Fibroblast of lung (primary cell): ENCODE measurements around the gene BABAM2. TPM values are rescaled to one million over a fixed set of nuclear protein-coding genes. Genes with fewer than 3 reads are reported as not detected.
A peak's percentile ranks its signal among the peaks of the same experiment; 100 is the strongest.

Source experiments
- DNase-seq, 2 donors: peaks; one replicate each; pipeline versions ENCODE4 v3.0.0 to v3.0.0-alpha.2; 2010; ENCODE audit warnings: low read depth in 2 of 2
- H2AFZ ChIP-seq: 2 replicates; pipeline ENCODE4 v1.5.1; 2012; ENCODE audit warnings: low read length, control low read depth, inconsistent platforms
- H3K27ac ChIP-seq: 2 replicates; pipeline ENCODE4 v1.5.1; 2011; ENCODE audit warnings: low read length, control low read depth; ENCODE audit not compliant: insufficient read depth
- H3K27me3 ChIP-seq: 2 replicates; pipeline ENCODE4 v1.5.1; 2011; ENCODE audit warnings: mild to moderate bottlenecking, low read length; ENCODE audit not compliant: control insufficient read depth, insufficient read depth
- H3K36me3 ChIP-seq: 2 replicates; pipeline ENCODE4 v1.5.1; 2011; ENCODE audit warnings: low read length; ENCODE audit not compliant: control insufficient read depth, insufficient read depth
- H3K4me1 ChIP-seq: 2 replicates; pipeline ENCODE4 v1.5.1; 2011; ENCODE audit warnings: low read length; ENCODE audit not compliant: control insufficient read depth, insufficient read depth; ENCODE audit errors: extremely low read depth
- H3K4me2 ChIP-seq: 2 replicates; pipeline ENCODE4 v1.5.1; 2011; ENCODE audit warnings: low read length, control low read depth; ENCODE audit not compliant: insufficient read depth; ENCODE audit errors: extremely low read depth
- H3K4me3 ChIP-seq, 4 experiments: fragments of 200-600 bp in 1 of 4; sonication (generic) in 1 of 4; replicated peaks in 1 of 4; 2 replicates each; pipeline ENCODE4 v1.5.1; 2011 to 2016; ENCODE audit warnings: low read length in 4 of 4, low read depth in 3 of 4, mild to moderate bottlenecking in 3 of 4, control low read depth in 2 of 4, inconsistent platforms in 1 of 4, mixed read lengths in 1 of 4; ENCODE audit not compliant: insufficient read depth in 1 of 4; ENCODE audit errors: control extremely low read depth in 1 of 4
- H3K79me2 ChIP-seq: 2 replicates; pipeline ENCODE4 v1.5.1; 2012; ENCODE audit warnings: mild to moderate bottlenecking, low read length, inconsistent platforms; ENCODE audit not compliant: control insufficient read depth, insufficient read depth
- H3K9ac ChIP-seq: 2 replicates; pipeline ENCODE4 v1.5.1; 2011; ENCODE audit warnings: mild to moderate bottlenecking, low read length, control low read depth; ENCODE audit not compliant: insufficient read depth
- H3K9me3 ChIP-seq: 2 replicates; pipeline ENCODE4 v1.5.1; 2012; ENCODE audit warnings: low read depth, low read length; ENCODE audit not compliant: control insufficient read depth, insufficient read depth
- H4K20me1 ChIP-seq: 2 replicates; pipeline ENCODE4 v1.5.1; 2011; ENCODE audit warnings: low read length; ENCODE audit not compliant: control insufficient read depth, insufficient read depth; ENCODE audit errors: extremely low read depth
- EZH2 ChIP-seq: IDR thresholded peaks from 2 replicates; pipeline ENCODE4 v1.5.1; 2012; ENCODE audit warnings: low read length, control low read depth, mild to moderate bottlenecking; ENCODE audit errors: missing control alignments
- polyA plus RNA-seq, 2 donors: library from polyadenylated mRNA; depleted of rRNA in 1 of 2; stranded (reverse) in 1 of 2; unstranded in 1 of 2; fragments of >200 nt; gene quantifications; 2 replicates each; pipeline ENCODE4 v1.2.1, GENCODE V29; 2011 to 2012; ENCODE audit warnings: missing spikeins in 1 of 2
- total RNA-seq: library from RNA; depleted of rRNA; stranded (reverse); fragments of >200 nt; gene quantifications from 2 replicates; pipeline ENCODE4 v1.2.1, GENCODE V29; 2014
- TF ChIP-seq, protein P1 (sequence below), 2 donors: IDR thresholded peaks in 1 of 2; conservative IDR thresholded peaks in 1 of 2; 1 replicate in 1 of 2; 2 replicates in 1 of 2; pipeline ENCODE4 v1.5.1; 2011 to 2012; ENCODE audit warnings: low read length in 2 of 2, control low read depth in 1 of 2, inconsistent platforms in 1 of 2, low read depth in 1 of 2, mild to moderate bottlenecking in 1 of 2

BABAM2 gene
- total and polyA plus RNA-seq, 2 donors (not counting 1 experiment from before 2014, with no cell fraction given) = 25.6 to 33.4 TPM

DNA sequence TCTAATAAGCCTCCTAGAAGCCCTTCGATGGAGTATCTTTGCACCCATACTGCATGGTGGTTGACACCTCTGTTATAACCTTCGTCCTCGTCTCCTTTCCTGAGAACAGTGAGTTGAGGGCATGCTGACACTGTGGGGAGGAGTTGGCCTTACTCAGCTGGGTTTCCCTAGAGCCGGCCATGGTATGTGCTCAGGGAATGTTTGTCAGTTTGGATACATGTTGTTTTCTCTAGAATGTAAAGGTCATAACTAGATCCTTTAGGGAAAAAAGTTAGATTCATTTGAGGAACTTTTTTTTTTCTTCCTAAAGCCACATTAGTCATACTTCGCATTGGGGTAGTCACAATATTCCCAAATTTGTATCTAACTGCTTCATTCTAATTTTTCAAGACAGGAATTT is 396.1 kb downstream of the BABAM2 start:
- DNase-seq = peak; percentile 51 to 86
- TF ChIP-seq, protein P1, sequence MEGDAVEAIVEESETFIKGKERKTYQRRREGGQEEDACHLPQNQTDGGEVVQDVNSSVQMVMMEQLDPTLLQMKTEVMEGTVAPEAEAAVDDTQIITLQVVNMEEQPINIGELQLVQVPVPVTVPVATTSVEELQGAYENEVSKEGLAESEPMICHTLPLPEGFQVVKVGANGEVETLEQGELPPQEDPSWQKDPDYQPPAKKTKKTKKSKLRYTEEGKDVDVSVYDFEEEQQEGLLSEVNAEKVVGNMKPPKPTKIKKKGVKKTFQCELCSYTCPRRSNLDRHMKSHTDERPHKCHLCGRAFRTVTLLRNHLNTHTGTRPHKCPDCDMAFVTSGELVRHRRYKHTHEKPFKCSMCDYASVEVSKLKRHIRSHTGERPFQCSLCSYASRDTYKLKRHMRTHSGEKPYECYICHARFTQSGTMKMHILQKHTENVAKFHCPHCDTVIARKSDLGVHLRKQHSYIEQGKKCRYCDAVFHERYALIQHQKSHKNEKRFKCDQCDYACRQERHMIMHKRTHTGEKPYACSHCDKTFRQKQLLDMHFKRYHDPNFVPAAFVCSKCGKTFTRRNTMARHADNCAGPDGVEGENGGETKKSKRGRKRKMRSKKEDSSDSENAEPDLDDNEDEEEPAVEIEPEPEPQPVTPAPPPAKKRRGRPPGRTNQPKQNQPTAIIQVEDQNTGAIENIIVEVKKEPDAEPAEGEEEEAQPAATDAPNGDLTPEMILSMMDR (conservative IDR thresholded peaks at IDR 0.05 in 1 of 2, IDR thresholded peaks at IDR 0.05 in 1 of 2; ENCODE audit: low read depth in 1 of 2, low read length in 2 of 2) = no peak
- TF ChIP-seq EZH2 = no peak
- H3K79me2 ChIP-seq = no peaks in the 10 kb centered on the region
- H3K36me3 ChIP-seq = no peaks in the 10 kb centered on the region
- H3K4me1 ChIP-seq = peaks cover 16% of the 10 kb centered on the region
- no peak overlapping the region for H3K4me3 ChIP-seq
- no peaks in the 10 kb centered on the region for H3K9me3 ChIP-seq
- H3K9ac ChIP-seq = no peak overlapping the region
- no peaks in the 10 kb centered on the region for H4K20me1 ChIP-seq
- no peaks in the 10 kb centered on the region for H3K27me3 ChIP-seq
- peak overlapping the region; percentile 28 for H3K4me2 ChIP-seq
- H3K27ac ChIP-seq = peak overlapping the region; percentile 66
- H2AFZ ChIP-seq = no peak overlapping the region

DNA sequence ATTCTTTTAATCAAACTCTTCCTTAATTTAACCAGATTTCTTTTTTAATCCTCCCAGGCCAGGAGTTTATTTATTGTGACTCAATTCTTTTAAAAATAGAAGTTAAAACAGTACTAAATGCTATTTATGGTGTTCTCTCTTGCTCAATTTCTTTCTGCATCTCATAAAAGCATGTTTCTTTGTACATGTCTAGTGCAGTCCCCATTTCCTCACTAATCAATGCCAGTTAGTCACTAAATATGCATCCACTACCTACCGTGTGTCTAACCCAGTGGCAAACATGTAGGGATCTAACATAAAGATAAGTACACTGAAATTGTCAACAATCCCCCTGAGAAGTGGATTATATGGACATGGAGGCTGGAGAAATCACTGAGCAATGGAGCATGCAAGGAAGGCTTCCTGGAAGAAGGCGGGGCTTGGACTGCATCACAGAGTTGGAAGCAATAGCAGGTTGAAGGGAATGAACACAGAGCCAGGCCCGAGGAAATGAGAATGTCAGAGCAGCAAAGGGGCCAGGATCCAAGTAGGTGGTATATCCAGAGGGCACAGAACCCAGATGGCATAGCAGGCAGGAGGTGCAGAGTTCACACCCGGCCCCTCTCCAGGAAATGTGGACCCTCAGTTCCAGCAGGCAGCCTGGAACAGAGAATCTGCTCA is 396.9 kb downstream of the BABAM2 start:
- H3K4me3 ChIP-seq = no peak overlapping the region

DNA sequence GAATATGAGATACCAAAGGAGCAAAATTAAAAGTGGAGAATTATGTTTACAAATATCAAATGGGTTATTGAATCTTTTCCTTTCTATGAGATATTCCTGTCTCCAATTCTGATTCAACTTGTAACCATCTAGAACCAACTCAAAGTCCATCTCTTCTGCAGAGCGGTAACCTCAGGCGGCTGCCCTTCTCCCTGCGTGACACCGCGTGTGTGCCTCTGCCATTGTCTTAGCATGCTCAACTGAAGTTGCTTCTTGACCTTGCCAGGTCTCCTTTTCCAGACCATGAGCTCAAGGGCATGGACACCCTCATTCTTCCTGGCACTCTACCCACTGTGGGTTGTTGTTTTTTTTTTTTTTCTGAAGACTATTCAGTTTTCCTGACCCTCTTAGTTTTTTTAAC is 398.1 kb downstream of the BABAM2 start:
- Histone ChIP-seq H3K27me3 (no peaks in the 10 kb centered on the region), H3K9me3 (no peaks in the 10 kb centered on the region), H3K4me2 (no peak overlapping the region), H3K4me3 (no peak overlapping the region), H3K4me1 (peaks cover 28% of the 10 kb centered on the region), H3K36me3 (no peaks in the 10 kb centered on the region), H3K79me2 (no peaks in the 10 kb centered on the region), H3K9ac (no peak overlapping the region), H2AFZ (no peak overlapping the region), H4K20me1 (no peaks in the 10 kb centered on the region), H3K27ac (no peak overlapping the region)
- no peak for DNase-seq
- TF ChIP-seq, protein P1 (conservative IDR thresholded peaks at IDR 0.05 in 1 of 2, IDR thresholded peaks at IDR 0.05 in 1 of 2; ENCODE audit: low read depth in 1 of 2, low read length in 2 of 2) = no peak
- TF ChIP-seq EZH2 = no peak

More for the DNA sequence above, 396.9 kb downstream of the BABAM2 start:
- peak overlapping the region; percentile 65 for H3K27ac ChIP-seq
- H2AFZ ChIP-seq = no peak overlapping the region
- no peaks in the 10 kb centered on the region for H3K27me3 ChIP-seq
- no peaks in the 10 kb centered on the region for H3K79me2 ChIP-seq
- H3K36me3 ChIP-seq = no peaks in the 10 kb centered on the region
- H3K9me3 ChIP-seq = no peaks in the 10 kb centered on the region
- no peaks in the 10 kb centered on the region for H4K20me1 ChIP-seq
- no peak for TF ChIP-seq EZH2
- TF ChIP-seq, protein P1 (conservative IDR thresholded peaks at IDR 0.05 in 1 of 2, IDR thresholded peaks at IDR 0.05 in 1 of 2; ENCODE audit: low read depth in 1 of 2, low read length in 2 of 2) = no peak
- H3K4me2 ChIP-seq = peak overlapping the region; percentile 52
- no peak overlapping the region for H3K9ac ChIP-seq
- peaks cover 17% of the 10 kb centered on the region for H3K4me1 ChIP-seq
- DNase-seq = peak; percentile 28 to 65
